NB4 (cell line): Measurements from ENCODE around the gene STX8.

ENCODE experiments used
- DNase-seq: peaks from one replicate; pipeline ENCODE4 v3.0.0; 2010; ENCODE audit warnings: low read depth
- H3K4me3 ChIP-seq: one replicate; pipeline ENCODE4 v1.5.1; 2011; ENCODE audit warnings: mild to moderate bottlenecking, low read depth, low read length, moderate library complexity
- MYC ChIP-seq: IDR thresholded peaks from 2 replicates; pipeline ENCODE4 v1.6.1; 2011; ENCODE audit warnings: low read depth, low read length
- POLR2A ChIP-seq: IDR thresholded peaks from 2 replicates; pipeline ENCODE4 v1.6.1; 2011; ENCODE audit warnings: mild to moderate bottlenecking; ENCODE audit not compliant: insufficient read length; ENCODE audit errors: extremely low read depth
- TF ChIP-seq, protein P1 (sequence below): IDR thresholded peaks from one replicate; pipeline ENCODE4 v1.5.1; 2012; ENCODE audit warnings: low read depth, low read length
- TF ChIP-seq, protein P2 (sequence below): IDR thresholded peaks from 2 replicates; pipeline ENCODE4 v1.6.1; 2011; ENCODE audit warnings: low read depth, low read length

The STX8 gene

DNA sequence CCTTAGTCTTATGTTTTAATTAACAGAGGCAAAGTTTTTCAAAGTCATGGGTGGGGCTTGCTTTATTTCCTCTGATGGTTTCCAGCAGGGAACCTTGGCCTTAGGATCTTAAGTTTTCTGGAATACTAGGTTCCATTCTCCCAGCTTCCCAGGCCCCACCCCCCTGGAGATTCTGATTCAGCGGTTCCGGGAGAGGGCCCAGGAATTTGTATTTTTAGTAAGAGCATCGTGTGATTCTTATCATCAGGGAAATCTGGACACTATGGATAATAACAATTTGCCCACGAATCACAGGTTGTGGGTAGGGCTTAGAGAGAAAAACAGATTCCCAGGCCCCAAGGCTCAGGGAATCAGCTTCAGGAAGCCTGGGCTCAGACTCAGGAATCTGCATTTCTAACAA is 290.7 kb downstream of the STX8 start:
- no peak for DNase-seq
- no peak overlapping the region for H3K4me3 ChIP-seq
- TF ChIP-seq MYC, result no peak
- TF ChIP-seq, protein P1, sequence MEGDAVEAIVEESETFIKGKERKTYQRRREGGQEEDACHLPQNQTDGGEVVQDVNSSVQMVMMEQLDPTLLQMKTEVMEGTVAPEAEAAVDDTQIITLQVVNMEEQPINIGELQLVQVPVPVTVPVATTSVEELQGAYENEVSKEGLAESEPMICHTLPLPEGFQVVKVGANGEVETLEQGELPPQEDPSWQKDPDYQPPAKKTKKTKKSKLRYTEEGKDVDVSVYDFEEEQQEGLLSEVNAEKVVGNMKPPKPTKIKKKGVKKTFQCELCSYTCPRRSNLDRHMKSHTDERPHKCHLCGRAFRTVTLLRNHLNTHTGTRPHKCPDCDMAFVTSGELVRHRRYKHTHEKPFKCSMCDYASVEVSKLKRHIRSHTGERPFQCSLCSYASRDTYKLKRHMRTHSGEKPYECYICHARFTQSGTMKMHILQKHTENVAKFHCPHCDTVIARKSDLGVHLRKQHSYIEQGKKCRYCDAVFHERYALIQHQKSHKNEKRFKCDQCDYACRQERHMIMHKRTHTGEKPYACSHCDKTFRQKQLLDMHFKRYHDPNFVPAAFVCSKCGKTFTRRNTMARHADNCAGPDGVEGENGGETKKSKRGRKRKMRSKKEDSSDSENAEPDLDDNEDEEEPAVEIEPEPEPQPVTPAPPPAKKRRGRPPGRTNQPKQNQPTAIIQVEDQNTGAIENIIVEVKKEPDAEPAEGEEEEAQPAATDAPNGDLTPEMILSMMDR, result no peak
- TF ChIP-seq, protein P2, sequence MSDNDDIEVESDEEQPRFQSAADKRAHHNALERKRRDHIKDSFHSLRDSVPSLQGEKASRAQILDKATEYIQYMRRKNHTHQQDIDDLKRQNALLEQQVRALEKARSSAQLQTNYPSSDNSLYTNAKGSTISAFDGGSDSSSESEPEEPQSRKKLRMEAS, result no peak

DNA sequence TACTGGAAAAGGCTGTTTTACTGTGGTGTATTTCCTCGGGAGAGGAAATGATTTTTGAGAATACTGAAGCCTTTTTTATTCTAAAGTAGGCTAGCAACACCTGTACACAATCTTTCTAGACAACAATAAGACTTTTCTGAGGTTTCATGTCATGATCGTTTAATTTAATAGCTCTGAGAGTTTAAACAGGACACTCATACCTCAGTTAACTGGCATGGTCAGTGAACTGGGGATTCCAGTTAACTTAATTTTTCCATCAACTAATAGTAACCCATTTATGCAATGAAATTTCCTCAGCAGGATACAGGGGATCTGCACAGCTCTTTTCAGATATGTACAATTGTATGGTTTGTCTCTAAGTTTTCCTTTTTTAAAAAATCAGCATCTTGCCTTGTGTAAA is 291.7 kb downstream of the STX8 start:
- no peak overlapping the region for H3K4me3 ChIP-seq
- TF ChIP-seq, protein P1, result no peak
- TF ChIP-seq, protein P2, result no peak
- no peak for TF ChIP-seq POLR2A
- no peak for TF ChIP-seq MYC
- no peak for DNase-seq

DNA sequence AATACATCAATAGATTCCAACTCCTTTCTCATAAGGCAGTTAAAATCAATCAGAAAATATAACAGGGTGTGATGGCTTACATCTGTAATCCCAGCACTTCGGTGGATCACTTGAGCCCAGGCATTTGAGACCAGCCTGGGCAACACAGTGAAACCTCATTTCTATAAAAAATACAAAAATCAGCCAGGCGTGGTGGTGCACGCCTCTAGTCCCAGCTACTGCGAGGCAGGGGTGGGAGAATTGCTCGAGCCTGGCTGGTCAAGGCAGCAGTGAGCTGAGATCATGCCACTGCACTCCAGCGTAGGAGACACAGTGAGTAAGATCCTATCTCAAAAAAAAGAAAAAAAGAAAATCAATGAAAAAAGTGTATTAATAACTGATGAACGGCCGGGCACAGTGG is 295.7 kb downstream of the STX8 start:
- H3K4me3 ChIP-seq, result no peak overlapping the region
- TF ChIP-seq, protein P2, result no peak
- no peak for TF ChIP-seq POLR2A
- TF ChIP-seq, protein P1, result no peak
- no peak for TF ChIP-seq MYC
- DNase-seq, result no peak

DNA sequence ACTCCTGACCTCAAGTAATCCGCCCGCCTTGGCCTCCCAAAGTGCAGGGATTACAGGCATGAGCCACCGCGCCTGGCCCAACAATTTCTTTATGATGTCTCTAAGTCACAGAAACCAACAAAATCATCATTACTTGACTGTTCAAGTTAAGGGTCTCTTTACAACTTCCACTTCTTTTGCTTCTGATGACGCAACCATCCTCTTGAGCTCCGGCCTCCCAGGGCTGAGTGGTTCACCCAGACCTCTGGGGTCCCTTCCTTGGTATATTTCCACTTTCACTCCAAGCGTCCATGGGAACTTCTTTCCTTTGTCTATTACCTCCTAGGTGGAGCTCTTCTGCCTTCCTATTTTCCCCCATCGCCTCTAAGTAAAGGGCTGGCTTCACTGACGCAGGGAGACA is 300.6 kb downstream of the STX8 start:
- DNase-seq, result peak; percentile 19
- TF ChIP-seq, protein P1, result no peak
- TF ChIP-seq MYC, result no peak
- TF ChIP-seq POLR2A, result no peak
- TF ChIP-seq, protein P2, result no peak
- H3K4me3 ChIP-seq, result no peak overlapping the region

DNA sequence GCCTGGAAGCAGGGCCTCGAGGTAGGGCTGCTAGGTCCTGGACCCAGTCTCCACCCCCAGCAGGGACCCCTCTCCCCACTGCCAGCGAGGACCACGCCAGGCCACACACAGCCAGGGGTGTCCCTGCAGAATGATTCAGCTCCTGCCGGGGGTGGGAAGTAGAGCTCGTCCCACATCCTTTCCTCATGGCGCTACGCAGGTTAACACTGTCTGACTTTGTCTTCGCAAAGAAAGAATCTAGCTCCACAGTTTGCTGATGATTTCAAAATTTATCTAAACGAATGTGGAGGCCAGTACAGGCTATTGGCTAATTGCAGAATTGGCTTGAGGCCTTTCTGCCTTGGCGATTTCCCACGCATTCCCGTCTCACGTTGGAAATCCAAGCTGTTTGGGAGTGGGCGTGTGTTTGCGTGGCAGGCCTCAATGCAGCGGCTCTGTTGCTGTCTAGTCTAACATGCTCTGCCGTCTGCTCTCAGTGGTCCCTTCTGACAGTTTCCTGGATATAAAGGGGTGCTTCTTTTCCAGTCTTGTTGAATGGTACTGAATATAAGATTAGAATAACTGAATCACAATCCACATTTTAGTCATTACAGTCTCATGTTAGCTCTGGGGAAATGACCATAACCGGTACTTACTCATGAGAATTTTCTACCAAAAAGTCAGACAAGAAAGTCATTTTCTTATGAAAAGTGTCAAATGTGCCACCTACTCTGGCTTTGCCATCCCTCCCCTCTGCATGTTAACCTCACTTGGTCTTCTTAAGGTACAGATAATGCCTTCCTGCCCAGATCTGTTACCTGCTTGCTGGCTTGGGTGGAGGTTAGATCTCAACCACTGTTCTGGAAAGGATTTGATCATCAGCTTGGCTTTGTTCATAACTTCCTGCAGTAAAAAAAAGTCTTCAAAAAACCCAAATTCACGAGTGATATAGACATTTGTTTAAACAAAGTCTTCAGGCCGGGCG is 301.9 kb downstream of the STX8 start:
- TF ChIP-seq, protein P1, result no peak
- no peak for DNase-seq
- H3K4me3 ChIP-seq, result no peak overlapping the region
